ENCODE data around the gene PHOSPHO1.

PHOSPHO1 gene

DNA sequence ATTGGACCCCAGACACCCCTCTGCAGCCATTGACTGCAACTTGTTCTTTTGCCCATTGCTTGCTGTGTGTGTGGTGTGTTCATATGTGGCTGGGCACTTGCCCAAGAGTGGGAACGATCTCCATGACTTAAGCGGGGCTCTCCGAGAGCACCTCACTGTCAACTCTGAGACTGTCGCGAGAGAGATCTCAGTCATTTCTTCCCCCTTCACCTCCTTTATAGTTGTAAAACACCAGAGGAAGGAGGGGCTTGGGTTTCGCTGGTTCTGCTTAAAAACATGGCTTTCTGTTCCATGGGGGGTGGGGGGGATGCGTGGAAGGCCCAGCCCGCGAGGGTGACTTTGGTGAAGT is 7.4 kb downstream of the PHOSPHO1 start:
- no peak overlapping the region for H3K27ac ChIP-seq
- no peak for DNase-seq (ENCODE audit: low read depth, low spot score)

DNA sequence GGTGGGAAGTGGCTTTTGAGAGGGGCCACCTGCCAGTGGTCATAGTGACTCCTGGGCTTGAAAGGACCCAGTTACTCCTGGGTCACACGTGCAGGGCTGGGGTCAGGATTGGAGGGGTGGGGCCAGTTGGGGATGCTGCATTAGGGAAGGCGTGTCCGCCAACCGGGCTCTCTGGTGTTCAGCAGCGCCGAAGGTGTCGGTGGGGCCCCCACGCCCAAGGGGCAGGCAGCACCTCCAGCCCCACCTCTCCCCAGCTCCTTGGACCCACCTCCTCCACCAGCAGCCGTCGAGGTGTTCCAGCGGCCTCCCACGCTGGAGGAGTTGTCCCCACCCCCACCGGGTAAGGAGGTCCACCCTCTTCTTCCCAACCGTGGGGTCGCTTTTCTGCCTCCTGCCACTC is 10.6 kb downstream of the PHOSPHO1 start:
- no peak overlapping the region for H3K27ac ChIP-seq
- no peak for DNase-seq (ENCODE audit: low read depth, low spot score)

DNA sequence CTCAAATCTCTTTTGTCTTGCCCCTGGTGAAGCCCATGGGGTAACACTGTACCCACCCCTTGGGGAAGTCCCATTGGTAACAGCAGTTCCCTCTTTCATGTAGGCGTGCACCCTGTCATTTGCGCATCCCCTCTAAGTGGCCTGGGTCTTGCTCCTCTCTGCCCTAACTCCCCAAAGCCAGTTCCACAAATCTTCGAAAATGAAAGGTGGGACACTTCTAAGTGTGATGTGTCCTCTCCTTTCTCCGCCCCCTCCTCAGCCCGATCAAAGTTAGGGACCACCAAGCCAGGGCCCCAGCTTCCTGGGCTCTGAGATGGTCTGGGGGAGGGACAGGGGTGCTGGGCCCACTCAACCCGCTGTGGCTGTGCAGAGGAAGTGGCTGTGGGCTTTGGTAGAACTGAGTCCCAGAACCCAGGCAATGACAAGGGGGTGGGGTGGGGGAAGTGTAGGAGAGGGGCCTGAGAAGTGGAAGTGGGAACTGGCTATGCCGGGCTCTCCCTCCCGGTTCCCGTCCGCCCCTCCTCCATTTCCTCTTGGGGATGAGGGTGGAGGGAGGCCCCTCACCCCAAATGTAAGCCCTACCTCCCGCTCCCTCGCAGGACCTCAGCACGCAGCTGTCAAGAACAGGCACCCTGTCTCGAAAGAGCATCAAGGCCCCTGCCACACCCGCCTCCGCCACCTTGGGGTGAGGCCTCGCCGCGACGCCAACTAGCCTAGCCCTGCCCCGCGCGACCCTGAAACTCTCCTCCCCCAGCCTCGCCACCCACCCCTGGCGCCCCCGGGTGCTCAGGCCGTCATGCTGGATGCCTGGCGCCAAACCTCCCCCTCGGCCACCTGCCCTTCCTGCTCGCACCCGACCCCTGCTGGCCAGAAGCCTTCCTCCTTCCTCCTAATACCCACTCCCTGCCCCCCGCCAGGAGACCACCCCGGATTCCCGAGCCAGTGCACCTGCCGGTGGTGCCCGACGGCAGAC is 11.4 kb downstream of the PHOSPHO1 start:
- H3K27ac ChIP-seq = no peak overlapping the region
- DNase-seq (ENCODE audit: low read depth, low spot score) = no peak

DNA sequence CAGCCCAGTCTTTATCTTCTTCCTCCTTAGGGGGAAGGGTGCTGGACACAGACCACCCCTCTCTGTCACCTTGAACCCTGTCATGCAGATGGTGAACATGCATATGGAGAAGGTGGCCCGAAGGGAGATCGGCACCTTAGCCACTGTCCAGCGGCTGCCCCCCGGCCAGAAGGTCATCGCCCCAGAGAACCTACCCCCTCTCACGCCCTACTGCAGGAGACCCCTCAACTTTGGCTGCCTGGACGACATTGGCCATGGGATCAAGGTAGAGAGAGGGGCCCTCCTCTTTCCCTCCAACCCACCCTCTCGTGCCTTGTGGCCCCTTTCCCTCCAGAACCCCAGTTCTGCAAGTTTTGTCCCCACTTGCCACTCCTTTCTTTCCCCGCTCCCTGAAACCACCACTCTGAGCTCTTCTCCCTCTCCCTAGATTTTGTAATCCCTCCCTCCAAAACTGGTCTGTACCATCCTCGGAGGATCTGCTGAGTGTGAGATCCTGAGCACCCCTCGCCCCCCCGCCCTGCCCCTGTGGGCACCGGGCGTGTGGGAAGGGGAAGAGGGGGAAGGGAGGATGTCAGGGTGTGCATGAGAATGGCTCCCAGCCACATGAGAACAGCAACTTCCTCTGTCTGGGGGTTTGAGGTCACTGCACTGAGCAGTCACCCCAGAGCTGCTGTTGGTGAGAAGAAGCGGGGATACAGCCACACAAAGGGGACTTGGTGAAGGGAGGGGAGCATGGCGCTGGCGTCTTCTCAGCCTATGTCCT is 12.8 kb downstream of the PHOSPHO1 start:
- no peak overlapping the region for H3K27ac ChIP-seq
- DNase-seq (ENCODE audit: low read depth, low spot score) = no peak

DNA sequence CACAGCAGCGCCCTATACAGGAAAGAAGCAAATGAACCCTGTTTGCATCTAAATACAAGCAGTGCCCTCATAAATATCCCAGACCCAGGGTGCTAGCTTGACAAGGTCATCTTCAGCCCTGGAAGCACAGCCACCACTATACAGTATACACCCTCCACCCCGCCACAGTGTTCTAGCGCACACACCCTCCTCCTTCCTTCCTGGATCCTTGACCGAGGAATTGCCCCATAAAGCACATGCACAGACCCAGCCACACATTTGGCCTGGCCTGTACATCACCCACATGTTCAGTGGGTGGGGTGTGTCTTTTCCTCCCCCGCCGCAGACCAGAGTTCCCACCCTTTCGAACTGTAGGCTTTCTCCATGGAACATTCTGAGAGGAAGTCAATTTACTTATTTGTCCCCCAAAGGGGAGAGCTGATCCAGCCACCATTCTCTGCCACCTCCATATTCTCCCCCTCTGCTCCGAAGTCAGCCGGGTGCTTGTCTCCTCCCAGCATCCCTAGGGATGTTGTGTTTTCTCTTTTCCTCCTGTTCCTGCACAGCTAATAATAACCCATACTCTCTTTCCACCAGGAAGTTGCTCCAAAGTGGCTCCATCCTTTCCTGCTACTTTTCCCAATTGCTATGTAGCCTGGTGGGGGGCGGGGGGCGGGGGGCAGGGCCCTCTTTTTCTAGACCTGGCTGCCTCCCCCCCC is 13.5 kb downstream of the PHOSPHO1 start:
- no peak overlapping the region for H3K27ac ChIP-seq
- DNase-seq (ENCODE audit: low read depth, low spot score) = no peak

DNA sequence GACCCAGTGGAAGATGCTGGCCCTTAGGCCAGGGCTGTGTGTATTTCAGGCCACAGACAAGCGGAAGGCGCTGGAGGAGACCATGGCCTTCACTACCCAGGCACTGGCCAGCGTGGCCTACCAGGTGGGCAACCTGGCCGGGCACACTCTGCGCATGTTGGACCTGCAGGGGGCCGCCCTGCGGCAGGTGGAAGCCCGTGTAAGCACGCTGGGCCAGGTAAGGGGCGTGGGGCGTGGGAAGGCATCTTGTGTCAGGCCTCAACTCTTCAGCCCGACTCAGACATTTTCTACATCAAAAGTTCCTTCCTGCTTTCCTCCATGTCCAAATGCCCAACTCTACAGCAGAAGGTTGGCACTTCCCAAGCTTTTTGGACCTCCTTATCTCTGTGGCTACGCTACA is 14.1 kb downstream of the PHOSPHO1 start:
- DNase-seq (ENCODE audit: low read depth, low spot score) = no peak
- no peak overlapping the region for H3K27ac ChIP-seq

DNA sequence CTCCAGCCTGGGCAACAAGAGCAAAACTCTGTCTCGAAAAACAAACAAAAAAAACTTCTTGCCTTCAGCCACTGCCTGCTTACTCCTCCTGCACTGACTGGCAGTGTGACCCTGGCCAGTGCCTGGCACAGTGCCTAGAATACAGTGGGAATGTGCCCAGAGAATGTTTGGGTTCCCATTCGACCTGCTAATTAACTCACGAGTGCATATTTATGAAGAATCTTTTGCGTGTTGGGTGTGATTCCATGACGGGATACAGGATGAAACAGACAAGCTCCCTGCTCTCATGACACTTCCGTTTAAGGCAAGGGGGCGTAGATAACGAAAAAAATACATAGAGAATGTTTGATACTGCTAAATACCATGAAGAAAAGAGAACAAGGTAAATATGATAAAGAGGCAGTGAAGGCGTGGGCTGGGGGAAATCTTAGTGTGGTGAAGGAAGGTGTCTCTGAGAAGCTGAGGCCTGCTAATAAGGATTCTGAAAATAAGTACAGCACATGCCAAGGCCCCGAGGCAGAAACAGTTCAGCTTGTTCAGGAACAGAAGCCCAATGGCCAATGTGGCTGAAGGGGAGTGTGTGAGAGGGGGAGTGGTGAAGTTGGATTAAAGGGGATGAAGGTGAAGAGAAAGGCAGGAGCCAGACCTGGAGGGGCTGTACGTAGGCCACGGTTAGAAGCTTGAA is 15.8 kb downstream of the PHOSPHO1 start:
- no peak overlapping the region for H3K27ac ChIP-seq
- no peak for DNase-seq (ENCODE audit: low read depth, low spot score)

DNA sequence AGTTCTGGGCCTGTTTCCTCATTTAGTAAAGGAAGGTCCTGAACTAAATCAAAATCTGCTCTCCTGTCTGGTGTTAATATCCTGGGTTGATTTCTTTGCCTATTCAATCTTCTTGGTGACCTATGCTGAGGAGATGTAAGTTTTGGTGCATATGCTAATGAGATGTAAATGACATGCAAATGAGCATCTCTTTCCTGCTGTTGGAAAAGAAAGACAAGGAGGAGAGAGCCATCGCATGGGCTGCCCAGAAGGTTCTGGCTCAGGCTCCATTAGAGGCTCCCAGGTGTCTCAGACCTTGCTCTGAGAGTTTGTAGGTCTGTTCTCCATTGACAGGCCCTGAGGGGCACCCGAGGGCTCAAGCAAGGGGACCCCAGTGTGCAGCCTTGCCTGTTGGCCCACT is 16.7 kb downstream of the PHOSPHO1 start:
- DNase-seq (ENCODE audit: low read depth, low spot score) = no peak
- H3K27ac ChIP-seq = no peak overlapping the region

DNA sequence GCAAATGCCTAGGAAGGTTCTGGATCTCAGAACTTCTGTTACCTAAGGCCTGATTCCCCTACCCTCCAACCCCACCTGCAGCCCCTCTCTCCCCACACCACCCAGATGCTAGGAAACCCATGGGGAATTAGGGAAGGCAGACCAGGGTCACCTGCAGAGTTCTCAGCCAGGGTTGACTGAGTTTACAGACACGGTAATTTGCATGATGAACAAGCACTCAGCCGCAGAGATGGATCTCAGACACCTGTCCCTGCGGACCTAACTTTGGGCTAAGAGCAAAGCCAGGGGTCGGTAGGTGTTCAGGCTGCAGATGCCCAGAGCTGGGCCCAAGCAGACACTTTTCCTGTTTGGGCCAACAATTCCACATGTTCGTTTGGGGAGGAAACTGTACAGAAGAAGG is 17.2 kb downstream of the PHOSPHO1 start:
- H3K27ac ChIP-seq = no peak overlapping the region
- no peak for DNase-seq (ENCODE audit: low read depth, low spot score)

DNA sequence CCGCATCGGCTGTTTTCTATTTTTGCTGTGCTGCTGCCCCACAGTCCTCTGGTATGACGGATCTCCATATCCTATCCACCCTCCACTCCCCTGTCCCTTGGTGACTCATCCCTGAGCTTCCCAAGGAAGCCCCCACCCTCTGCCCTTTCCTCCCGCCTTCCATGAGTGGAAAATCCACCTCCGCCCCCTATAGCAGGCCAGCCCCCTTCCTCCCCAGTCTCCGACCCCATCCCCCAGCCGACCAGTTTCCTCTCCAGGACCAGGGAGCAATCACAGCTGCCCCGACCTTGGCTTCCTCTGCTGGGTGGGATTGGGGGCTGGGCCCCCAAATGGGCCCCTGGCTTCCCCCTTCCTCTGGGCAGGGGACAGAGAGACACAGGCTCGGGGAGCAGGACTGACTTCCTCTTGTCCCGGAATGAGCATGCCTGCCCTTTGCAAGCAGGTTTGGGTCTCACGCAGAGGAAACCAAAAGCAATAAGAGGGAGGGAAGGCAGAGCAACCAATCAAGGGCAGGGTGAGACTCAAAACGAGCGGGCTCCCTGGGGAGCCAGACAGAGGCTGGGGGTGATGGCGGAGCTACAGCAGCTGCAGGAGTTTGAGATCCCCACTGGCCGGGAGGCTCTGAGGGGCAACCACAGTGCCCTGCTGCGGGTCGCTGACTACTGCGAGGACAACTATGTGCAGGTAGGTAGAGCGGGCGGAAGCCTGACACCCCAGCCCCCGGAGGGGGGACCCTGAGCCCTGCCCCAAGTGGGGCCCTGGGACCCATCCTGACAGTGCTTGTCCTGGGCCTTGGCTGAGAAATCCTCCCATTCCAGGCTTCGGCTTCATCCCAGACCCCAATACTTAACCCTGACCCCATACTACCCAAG is 20.2 kb downstream of the PHOSPHO1 start, which contains the start of the genes ABI3 and GNGT2:
TSS of gene ABI3 (plus strand) at position 550 of the 872 bp plus-strand sequence. CDS start at position 568, 18 bp downstream.
TSS of gene GNGT2 (minus strand) at position 417 of the 872 bp plus-strand sequence. CDS start 3,152 bp downstream, outside the sequence.
- DNase-seq (ENCODE audit: low read depth, low spot score) = no peak
- H3K27ac ChIP-seq = no peak within 1 kb of the TSS

DNA sequence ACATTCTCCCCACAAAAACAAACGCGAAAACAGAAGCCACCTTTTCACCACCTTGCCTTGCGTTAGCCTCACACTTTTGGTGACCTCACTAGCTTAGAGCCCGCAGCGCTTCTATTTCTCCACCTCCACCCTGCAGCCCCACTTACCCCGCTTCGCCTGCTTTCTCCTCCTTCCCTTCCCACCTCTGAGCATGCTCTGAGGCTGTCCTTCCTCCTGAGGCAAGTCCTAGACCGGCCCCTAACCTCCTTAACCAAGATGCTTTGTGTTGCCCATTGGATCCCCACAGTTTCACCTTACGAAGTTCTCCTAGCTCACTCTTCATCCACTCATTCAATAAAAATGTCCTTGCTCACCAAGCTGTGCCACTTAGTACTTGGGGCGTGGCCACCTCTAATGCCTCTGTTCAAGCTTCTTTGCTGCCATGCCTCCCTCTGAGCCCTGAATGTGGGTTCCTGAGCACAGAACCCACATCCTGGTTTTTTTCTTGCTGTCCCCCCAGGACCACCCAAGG is 21.5 kb downstream of the PHOSPHO1 start:
- H3K27ac ChIP-seq = no peak overlapping the region

DNA sequence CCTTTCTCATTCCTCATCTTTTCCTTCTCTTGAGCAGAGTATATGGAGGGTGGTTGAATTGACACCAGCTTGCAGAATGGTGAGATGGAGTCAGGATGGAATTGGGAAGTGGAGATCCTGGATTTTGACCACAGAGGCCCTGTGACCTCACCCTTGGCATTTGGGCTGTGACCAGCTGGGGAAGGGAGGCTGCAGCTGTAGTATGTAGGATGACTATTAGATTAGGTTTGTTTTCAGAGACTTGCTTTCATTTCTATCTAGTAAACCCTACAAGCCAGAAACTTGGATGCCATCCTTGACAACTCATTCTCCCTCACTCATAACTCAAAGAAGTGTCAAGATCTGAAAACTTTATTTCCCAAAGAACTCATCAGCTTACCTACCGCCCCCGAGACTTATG is 26.1 kb downstream of the PHOSPHO1 start:
- no peak overlapping the region for H3K27ac ChIP-seq
- no peak for DNase-seq (ENCODE audit: low read depth, low spot score)

More for the DNA sequence above, 21.5 kb downstream of the PHOSPHO1 start:
- no peak for DNase-seq (ENCODE audit: low read depth, low spot score)

DNA sequence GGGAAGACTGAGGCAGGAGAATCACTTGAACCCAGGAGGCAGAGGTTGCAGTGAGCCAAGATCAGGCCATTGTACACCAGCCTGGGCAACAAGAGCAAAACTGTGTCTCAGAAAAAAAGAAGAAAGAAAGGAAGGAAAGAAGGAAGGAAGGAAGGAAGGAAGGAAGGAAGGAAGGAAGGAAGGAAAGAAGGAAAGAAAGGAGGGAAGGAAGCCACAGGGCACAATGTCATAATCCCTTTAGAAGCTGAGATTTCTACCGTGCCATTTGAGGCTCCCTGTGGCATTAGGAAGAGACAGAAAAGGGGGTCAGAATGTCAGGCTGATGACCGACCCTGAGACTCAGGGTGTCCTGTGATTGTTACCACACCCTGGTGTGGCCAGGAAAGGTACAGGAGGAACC is 26.8 kb downstream of the PHOSPHO1 start:
- no peak overlapping the region for H3K27ac ChIP-seq
- DNase-seq (ENCODE audit: low read depth, low spot score) = no peak

DNA sequence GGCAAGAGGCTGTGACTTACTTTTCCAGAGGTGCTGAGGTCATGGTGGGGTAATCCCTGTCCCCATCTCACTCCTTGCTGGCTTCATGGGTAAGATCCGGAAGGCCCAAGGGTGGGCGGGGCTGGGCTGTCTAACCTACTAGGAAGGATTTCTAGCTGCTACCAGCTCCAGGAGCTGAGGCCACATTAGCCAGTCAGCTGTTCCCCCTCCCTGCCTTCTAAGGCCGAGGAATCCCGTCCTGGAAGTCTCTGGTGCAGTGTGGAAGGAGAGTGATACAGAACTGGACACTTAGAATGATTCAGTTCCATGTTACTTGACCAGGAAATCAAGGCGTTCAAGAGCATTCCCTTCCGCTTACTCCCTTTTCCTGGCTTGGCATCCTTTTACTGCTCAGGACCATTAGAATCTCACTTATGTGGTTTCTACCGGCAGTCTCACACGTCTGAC is 29.1 kb downstream of the PHOSPHO1 start:
- DNase-seq (ENCODE audit: low read depth, low spot score) = no peak
- no peak overlapping the region for H3K27ac ChIP-seq

DNA sequence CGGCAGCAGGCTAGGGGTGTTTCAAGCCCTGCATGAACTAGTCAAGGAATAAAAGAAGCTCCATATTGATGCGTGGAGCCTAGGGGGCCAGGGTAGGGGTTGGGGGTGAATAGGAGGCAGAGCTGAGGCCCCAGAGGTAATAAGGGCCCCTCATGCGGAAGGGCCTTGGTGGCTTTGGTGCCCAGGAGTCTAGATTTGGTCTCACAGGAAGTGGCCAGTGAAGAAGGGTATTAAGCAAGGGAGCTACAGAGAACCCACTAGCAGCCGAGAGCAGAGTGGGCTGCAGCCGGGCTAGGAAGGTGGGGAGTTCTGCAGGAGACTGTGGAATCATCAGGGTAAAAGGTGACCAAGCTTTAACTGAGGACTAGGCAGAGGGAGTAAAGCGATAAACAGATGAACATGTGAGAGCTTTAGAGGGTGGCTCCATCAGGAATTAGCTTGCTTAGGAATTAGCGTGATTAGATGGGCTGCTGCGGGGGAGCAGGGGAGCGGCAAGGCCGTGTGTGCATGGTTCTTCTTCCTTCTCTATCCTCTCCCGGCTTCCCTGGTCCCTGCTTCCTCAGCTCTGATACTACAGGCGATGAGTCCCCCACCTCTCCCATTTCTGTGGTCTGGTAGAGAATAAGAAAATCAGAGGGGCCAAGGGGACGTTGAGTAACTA is 30.0 kb downstream of the PHOSPHO1 start:
- H3K27ac ChIP-seq = no peak overlapping the region
- no peak for DNase-seq (ENCODE audit: low read depth, low spot score)

DNA sequence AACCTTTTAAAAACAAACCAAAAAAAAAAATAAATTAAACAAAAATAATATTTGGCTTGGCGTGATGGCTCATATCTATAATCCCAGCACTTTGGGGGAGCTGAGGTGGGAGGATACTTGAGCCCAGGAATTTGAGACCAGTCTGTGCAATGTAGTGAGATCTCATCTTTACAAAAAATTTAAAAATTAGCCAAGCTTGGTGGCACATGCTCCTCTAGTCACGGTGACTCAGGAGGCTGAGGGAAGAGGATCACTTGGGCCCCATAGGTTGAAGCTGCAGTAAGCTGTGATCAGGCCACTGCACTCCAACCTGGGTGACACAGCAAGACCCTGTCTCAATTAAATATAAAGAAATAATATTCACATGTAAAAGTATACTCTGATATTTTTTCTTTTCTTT is 32.4 kb downstream of the PHOSPHO1 start:
- no peak for DNase-seq (ENCODE audit: low read depth, low spot score)

DNA sequence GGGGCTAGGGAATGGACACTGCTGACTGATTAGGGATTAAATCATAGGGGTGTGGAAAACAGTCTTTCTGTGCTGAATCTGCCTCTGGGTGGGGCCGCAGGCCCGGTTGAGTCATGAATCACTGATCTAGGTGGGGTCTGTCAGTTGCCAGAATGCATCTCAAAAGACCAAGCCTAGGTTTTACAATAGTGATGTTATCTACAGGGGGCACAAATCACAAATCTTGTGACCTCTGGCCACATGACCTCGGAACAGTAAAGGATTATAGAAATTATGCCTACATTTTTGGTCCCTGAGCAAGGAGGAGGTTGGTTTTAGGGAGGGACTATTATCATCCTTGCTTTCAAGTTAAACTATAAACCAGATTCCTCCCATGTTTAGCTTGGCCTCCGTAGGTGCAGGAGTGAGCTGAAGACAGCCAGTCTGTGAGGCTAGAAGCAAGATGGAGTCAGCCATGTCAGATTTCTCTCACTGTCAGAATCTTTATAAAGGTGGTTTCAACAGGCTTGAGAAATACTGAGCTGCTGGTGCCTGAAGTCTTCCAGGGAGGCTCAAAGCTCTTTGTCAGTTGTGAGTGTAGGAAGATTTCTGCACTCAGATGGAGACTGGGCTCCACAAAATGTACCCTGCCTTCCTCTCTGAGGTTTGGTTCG is 33.1 kb downstream of the PHOSPHO1 start:
- no peak for DNase-seq (ENCODE audit: low read depth, low spot score)

More for the DNA sequence above, 32.4 kb downstream of the PHOSPHO1 start:
- H3K27ac ChIP-seq = peak overlapping the region; percentile 26

DNA sequence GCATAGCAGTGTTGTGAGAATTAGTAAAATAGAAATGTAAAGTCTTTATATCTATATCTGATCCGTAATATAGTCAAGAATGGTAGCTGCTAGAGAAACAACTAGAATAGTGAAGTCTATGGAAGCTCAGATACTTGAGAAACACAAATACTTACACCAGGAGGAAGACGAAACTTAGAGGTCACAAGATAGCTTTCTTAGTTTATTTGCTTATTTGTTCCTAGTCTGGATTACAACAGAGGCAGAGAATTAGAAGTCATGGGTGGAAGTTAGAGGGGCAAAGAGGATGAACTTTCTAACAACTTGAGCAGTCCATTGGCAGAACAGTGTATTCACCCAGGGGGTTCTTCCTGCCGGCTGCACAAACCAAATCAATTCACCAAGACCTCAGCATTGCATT is 34.1 kb downstream of the PHOSPHO1 start:
- no peak overlapping the region for H3K27ac ChIP-seq
- no peak for DNase-seq (ENCODE audit: low read depth, low spot score)

More for the DNA sequence above, 33.1 kb downstream of the PHOSPHO1 start:
- peak overlapping the region; percentile 26 for H3K27ac ChIP-seq
